Stomach (tissue), 4 donors: ENCODE results near the gene NCK1.
"Not testable (repeated sequence)": the region's sequence is repeated elsewhere in the genome, so short reads cannot be mapped to it uniquely, and the experiment has no call there.

Experiments used
- CTCF ChIP-seq, 7 experiments: fragments of 450-650 bp in 4 of 7; fragments of 200-600 bp in 3 of 7; sonication (generic) in 3 of 7; IDR thresholded peaks; one replicate each; pipeline ENCODE4 v1.5.1; 2016 to 2019; ENCODE audit warnings: antibody characterized with exemption in 7 of 7, control low read depth in 2 of 7, mild to moderate bottlenecking in 1 of 7
- POLR2A ChIP-seq, 4 donors: fragments of 450-650 bp; IDR thresholded peaks; one replicate each; pipeline ENCODE4 v1.6.1; 2016; ENCODE audit warnings: antibody characterized with exemption in 4 of 4, control low read depth in 2 of 4, mild to moderate bottlenecking in 1 of 4, moderate library complexity in 1 of 4

- not testable (repeated sequence) for TF ChIP-seq CTCF, POLR2A (IDR thresholded peaks at IDR 0.05)
These were observed 40.5 kb downstream of the NCK1 start for GRCh38 chr3:136902530-136902929.
